HepG2 (cell line): ENCODE measurements around the gene EVI5.
"Not testable (repeated sequence)": the region's sequence is repeated elsewhere in the genome, so short reads cannot be mapped to it uniquely, and the experiment has no call there.

ENCODE experiments used
- EP300 ChIP-seq, 3 experiments: sonication (generic) in 1 of 3; formaldehyde crosslinking in 1 of 3; IDR thresholded peaks; 2 replicates each; pipeline versions ENCODE4 v1.5.1 to v1.6.1; 2011 to 2020; ENCODE audit warnings: low read depth in 2 of 3, low read length in 2 of 3, borderline replicate concordance in 1 of 3, improper control_type of control experiment in 1 of 3, mild to moderate bottlenecking in 1 of 3, missing genetic modification reagents in 1 of 3, moderate library complexity in 1 of 3
- NFYB ChIP-seq: sonication (generic); formaldehyde crosslinking; IDR thresholded peaks from 2 replicates; pipeline ENCODE4 v1.4.0; 2020; ENCODE audit warnings: missing genetic modification reagents
- SCMH1 ChIP-seq: sonication (generic); formaldehyde crosslinking; IDR thresholded peaks from 2 replicates; pipeline ENCODE4 v1.9.0; 2021; ENCODE audit warnings: missing genetic modification reagents, mild to moderate bottlenecking, borderline replicate concordance
- SIN3A ChIP-seq: IDR thresholded peaks from 2 replicates; pipeline ENCODE4 v1.6.1; 2011; ENCODE audit warnings: low read depth, mild to moderate bottlenecking, control low read depth, low read length, borderline replicate concordance
- ZBTB8A ChIP-seq: sonication (generic); formaldehyde crosslinking; IDR thresholded peaks from 2 replicates; pipeline ENCODE4 v1.4.0; 2020; ENCODE audit warnings: mild to moderate bottlenecking, low read depth, missing genetic modification reagents, borderline replicate concordance

DNA sequence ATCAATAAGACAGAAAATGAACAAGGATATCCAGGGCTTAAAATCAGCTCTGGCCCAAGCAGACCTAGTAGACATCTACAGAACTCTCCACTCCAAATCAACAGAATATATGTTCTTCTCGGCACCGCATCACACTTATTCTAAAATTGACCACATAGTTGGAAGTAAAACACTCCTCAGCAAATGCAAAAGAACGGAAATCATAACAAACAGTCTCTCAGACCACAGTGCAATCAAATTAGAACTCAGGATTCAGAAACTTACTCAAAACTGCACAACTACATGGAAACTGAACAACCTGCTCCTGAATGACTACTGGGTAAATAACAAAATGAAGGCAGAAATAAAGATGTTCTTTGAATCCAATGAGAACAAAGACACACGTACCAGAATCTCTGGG lies 252.5 kb downstream of the EVI5 start:
- not testable (repeated sequence) for TF ChIP-seq SCMH1 (CRISPR knock-in tag); ZBTB8A (CRISPR knock-in tag); SIN3A; NFYB (CRISPR knock-in tag); EP300 (IDR thresholded peaks at IDR 0.05; ENCODE audit: low read depth in 2 of 2, low read length in 2 of 2); EP300 (CRISPR knock-in tag; IDR thresholded peaks at IDR 0.05; ENCODE audit: borderline replicate concordance)
